GM12801 (cell line): Measurements from ENCODE around the gene IPPK.

Experiments
- CTCF ChIP-seq: IDR thresholded peaks from one replicate; pipeline ENCODE4 v1.5.1; 2011; ENCODE audit warnings: control low read depth; ENCODE audit not compliant: insufficient read length; ENCODE audit errors: extremely low read depth

Gene IPPK

GRCh38 chr9:92592946-92593861 lies 76.7 kb downstream of the IPPK start:
- no peak for TF ChIP-seq CTCF

- no peak for TF ChIP-seq CTCF
Measured at GRCh38 chr9:92592537-92592936, 77.4 kb downstream of the IPPK start.

GRCh38 chr9:92590377-92590776 lies 79.6 kb downstream of the IPPK start:
- TF ChIP-seq CTCF: no peak

GRCh38 chr9:92589923-92590322 lies 80.0 kb downstream of the IPPK start:
- TF ChIP-seq CTCF: no peak

GRCh38 chr9:92576175-92576574 lies 93.8 kb downstream of the IPPK start:
- no peak for TF ChIP-seq CTCF

GRCh38 chr9:92564982-92565381 lies 104.9 kb downstream of the IPPK start:
- TF ChIP-seq CTCF: no peak

GRCh38 chr9:92564504-92564903 lies 105.4 kb downstream of the IPPK start:
- no peak for TF ChIP-seq CTCF
